ENCODE measurements around the gene VWC2L. TPM values are rescaled to one million over a fixed set of nuclear protein-coding genes. Genes with fewer than 3 reads are reported as not detected.

Gene VWC2L
- total RNA-seq, 1 donor from 2014 or later: not detected

GRCh38 chr2:214578442-214578841, 167.6 kb downstream of the VWC2L start:
- no peak for DNase-seq (ENCODE audit: low read depth)
- TF ChIP-seq CTCF (IDR thresholded peaks at IDR 0.05; ENCODE audit: insufficient read depth, low read length, poor library complexity, severe bottlenecking): no peak

DNA sequence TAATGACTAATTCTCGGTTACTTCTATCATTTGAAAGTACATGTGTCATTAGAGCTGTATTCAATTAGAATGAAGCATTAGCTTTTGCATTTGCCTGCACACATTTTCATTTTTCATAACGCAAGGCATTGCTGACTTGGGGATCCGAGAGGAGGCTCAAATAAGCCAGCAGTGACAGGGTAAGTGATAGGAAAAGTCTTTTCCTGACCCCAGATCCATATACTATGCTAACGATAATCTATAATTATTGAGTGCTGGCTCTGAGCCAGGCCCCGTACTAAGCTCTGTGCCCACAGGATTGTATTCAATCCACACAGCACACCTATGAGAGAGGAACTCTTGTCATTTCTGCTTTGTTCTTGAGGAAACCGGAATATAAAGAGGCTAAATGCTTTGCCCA, 168.2 kb downstream of the VWC2L start:
- no peaks in the 10 kb centered on the region for H3K36me3 ChIP-seq (ENCODE audit: control insufficient read depth, insufficient read depth, low read length)
- no peak for TF ChIP-seq CTCF (IDR thresholded peaks at IDR 0.05; ENCODE audit: insufficient read depth, low read length, poor library complexity, severe bottlenecking)
- DNase-seq (ENCODE audit: low read depth): no peak
- H3K4me3 ChIP-seq (ENCODE audit: low read depth, low read length): no peak overlapping the region
- no peaks in the 10 kb centered on the region for H3K27me3 ChIP-seq (ENCODE audit: control insufficient read depth, insufficient read depth, low read length)

More at GRCh38 chr2:214578442-214578841, 167.6 kb downstream of the VWC2L start:
- Histone ChIP-seq H3K4me3 (ENCODE audit: low read depth, low read length) (no peak overlapping the region), H3K27me3 (ENCODE audit: control insufficient read depth, insufficient read depth, low read length) (no peaks in the 10 kb centered on the region), H3K36me3 (ENCODE audit: control insufficient read depth, insufficient read depth, low read length) (no peaks in the 10 kb centered on the region)

DNA sequence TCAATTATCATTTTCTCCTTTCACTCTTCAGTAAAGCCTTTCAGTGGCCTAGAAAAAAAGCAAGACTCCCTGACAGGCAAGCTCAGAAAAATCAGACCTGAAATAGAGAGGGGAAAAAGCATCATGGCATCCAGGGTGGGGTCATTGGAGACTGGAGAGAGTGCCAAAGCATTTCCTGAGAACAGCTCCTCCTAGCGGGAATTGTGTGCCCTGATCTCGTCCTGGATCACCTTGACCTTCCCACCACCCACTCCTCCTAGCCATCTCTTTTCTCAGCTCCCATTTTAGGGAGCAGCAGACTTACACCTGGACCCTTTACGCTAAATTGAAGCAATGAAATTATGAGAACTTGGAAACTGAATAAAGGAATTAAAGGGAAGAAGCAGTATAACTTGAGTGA, 176.6 kb downstream of the VWC2L start:
- Histone ChIP-seq H3K27me3 (ENCODE audit: control insufficient read depth, insufficient read depth, low read length) (no peaks in the 10 kb centered on the region), H3K36me3 (ENCODE audit: control insufficient read depth, insufficient read depth, low read length) (no peaks in the 10 kb centered on the region), H3K4me3 (ENCODE audit: low read depth, low read length) (no peak overlapping the region)
- peak; percentile 30 for TF ChIP-seq CTCF (IDR thresholded peaks at IDR 0.05; ENCODE audit: insufficient read depth, low read length, poor library complexity, severe bottlenecking)
- no peak for DNase-seq (ENCODE audit: low read depth)

DNA sequence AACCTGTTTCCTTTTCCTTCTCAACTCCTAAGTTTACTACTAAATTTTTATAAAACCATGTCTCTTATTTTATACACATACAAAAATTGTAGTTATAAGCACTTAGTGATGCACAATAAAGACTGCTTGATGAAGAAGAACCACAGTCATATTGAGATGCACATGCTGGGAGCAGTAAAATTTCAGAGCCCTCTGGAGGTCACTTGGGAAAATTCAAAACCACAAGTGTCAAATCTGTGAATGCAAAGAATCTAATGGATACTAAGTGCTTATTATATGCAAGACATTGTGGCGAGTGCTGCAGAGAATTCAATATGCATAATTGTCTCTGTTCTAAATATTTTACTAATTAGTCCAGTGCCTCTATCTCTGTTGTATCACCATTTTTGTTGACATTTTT, 180.5 kb downstream of the VWC2L start:
- H3K36me3 ChIP-seq (ENCODE audit: control insufficient read depth, insufficient read depth, low read length): no peaks in the 10 kb centered on the region
- H3K27me3 ChIP-seq (ENCODE audit: control insufficient read depth, insufficient read depth, low read length): no peaks in the 10 kb centered on the region
- DNase-seq (ENCODE audit: low read depth): no peak
- peak; percentile 8 for TF ChIP-seq CTCF (IDR thresholded peaks at IDR 0.05; ENCODE audit: insufficient read depth, low read length, poor library complexity, severe bottlenecking)
- no peak overlapping the region for H3K4me3 ChIP-seq (ENCODE audit: low read depth, low read length)

- Histone ChIP-seq H3K36me3 (ENCODE audit: control insufficient read depth, insufficient read depth, low read length) (no peaks in the 10 kb centered on the region), H3K27me3 (ENCODE audit: control insufficient read depth, insufficient read depth, low read length) (no peaks in the 10 kb centered on the region), H3K4me3 (ENCODE audit: low read depth, low read length) (no peak overlapping the region)
- no peak for DNase-seq (ENCODE audit: low read depth)
- no peak for TF ChIP-seq CTCF (IDR thresholded peaks at IDR 0.05; ENCODE audit: insufficient read depth, low read length, poor library complexity, severe bottlenecking)
These were observed 181.2 kb downstream of the VWC2L start for GRCh38 chr2:214592011-214592410.

DNA sequence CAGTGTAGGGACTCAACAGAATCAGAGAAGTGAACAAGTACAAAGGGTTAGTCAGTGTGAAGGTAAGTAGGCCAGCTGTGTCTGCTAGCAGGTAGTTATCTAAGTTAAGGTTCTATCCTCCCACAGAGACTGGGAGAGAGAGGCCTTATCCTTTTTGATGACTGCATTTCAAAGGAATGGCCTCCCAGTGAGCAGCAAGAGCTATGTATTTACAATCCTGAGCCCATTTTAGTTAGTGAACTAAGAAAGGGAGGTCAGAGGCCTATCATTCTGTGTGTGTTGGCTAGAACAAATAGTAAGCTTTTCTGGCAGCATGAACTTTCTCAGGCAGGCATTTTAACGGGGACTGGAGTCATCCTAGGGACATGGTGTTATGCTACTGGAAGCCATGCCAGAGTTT, 182.9 kb downstream of the VWC2L start:
- no peaks in the 10 kb centered on the region for H3K27me3 ChIP-seq (ENCODE audit: control insufficient read depth, insufficient read depth, low read length)
- TF ChIP-seq CTCF (IDR thresholded peaks at IDR 0.05; ENCODE audit: insufficient read depth, low read length, poor library complexity, severe bottlenecking): no peak
- no peak overlapping the region for H3K4me3 ChIP-seq (ENCODE audit: low read depth, low read length)
- H3K36me3 ChIP-seq (ENCODE audit: control insufficient read depth, insufficient read depth, low read length): no peaks in the 10 kb centered on the region
- peak; percentile 90 for DNase-seq (ENCODE audit: low read depth)
